Measurements from ENCODE around the gene GMNN.
"Not testable (repeated sequence)": the region's sequence is repeated elsewhere in the genome, so short reads cannot be mapped to it uniquely, and the experiment has no call there.

Gene GMNN

GRCh38 chr6:24774696-24775519, at the start of gene GMNN:
Gene GMNN, plus strand, starts transcription at chr6:24774937. Its CDS starts 2,310 bp downstream, at chr6:24777247.
- peak; percentile 84 to 86 for DNase-seq (ENCODE audit: low read depth in 2 of 2)

- DNase-seq (ENCODE audit: low read depth in 2 of 2) = not testable (repeated sequence)
Measured at GRCh38 chr6:24730653-24731052, 44.1 kb upstream of the GMNN start.

DNA sequence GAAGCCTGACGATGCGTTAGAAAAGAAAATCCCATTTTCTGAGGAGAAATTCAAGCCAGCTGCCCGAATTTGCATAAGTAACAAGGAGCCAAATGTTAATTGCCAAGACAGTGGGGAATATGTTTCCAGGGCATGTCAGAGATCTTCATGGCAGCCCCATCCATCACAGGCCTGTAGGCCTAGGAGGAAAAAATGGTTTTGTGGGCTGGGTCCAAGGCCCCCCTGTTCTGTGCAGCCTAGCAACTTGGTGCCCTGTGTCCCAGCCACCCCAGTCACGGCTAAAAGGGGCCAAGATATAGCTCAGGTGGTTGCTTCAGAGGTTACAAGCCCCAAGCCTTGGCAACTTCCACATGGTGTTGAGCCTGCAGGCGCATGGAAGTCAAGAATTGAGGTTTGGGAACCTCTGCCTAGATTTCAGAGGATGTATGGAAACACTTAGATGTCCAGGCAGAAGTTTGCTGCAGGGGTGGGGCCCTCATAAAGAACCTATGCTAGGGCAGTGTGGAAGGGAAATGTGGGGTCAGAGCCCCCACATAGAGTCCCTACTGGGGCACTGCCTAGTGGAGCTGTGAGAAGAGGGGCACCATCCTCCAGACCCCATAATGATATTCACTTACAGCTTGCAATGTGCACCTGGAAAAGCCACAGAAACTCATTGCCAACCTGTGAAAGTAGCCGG, 43.1 kb upstream of the GMNN start:
- DNase-seq (ENCODE audit: low read depth in 2 of 2) = not testable (repeated sequence)

DNA sequence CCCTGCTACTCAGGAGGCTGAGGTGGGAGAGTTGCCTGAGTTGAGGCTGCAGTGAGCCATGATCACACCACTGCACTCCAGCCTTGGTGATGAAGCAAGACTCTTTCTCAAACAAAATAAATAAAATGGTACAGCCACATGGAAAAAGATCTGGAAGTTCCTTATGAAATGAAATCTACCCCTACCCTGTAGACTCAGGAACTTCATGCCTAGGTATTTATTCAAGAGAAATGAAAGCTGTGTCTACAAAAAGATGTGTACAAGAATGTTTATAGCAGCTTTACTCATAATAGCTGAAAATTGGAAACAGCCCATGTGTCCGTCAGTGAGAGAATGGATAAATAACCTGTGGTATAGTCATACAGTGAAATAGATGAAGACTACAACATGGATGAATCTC, 40.6 kb upstream of the GMNN start:
- no peak for DNase-seq (ENCODE audit: low read depth in 2 of 2)

- DNase-seq (ENCODE audit: low read depth in 2 of 2) = not testable (repeated sequence)
Measured at GRCh38 chr6:24734710-24735109, 40.0 kb upstream of the GMNN start.

- no peak for DNase-seq (ENCODE audit: low read depth in 2 of 2)
Measured at GRCh38 chr6:24738741-24739140, 36.0 kb upstream of the GMNN start.

- no peak for DNase-seq (ENCODE audit: low read depth in 2 of 2)
Measured at GRCh38 chr6:24740861-24741260, 33.9 kb upstream of the GMNN start.

DNA sequence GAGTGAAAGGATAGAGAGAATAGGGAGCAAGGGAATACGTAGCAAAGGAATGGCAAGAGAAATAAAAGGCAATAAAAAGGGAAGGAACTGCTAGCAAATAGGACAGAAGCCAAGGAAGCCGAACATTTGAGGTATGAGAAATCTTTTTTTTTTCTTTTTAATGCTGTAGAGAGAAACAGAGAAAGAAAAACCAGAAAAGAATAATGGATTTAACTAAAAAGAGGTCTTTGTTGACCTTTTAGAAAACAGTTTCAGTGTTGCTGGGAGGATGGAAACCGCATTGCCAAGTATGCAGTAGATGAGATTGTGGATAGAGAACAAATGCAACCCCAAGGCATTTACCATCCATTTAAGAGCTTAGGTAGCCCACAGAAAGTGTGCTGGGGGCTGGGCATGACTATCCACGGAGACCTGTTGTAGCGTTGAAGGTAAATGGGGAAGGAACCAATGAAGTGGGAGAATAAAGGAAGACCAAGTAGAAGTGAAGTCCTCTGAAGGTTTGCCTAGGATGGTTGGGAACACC, 32.5 kb upstream of the GMNN start:
- no peak for DNase-seq (ENCODE audit: low read depth in 2 of 2)

DNA sequence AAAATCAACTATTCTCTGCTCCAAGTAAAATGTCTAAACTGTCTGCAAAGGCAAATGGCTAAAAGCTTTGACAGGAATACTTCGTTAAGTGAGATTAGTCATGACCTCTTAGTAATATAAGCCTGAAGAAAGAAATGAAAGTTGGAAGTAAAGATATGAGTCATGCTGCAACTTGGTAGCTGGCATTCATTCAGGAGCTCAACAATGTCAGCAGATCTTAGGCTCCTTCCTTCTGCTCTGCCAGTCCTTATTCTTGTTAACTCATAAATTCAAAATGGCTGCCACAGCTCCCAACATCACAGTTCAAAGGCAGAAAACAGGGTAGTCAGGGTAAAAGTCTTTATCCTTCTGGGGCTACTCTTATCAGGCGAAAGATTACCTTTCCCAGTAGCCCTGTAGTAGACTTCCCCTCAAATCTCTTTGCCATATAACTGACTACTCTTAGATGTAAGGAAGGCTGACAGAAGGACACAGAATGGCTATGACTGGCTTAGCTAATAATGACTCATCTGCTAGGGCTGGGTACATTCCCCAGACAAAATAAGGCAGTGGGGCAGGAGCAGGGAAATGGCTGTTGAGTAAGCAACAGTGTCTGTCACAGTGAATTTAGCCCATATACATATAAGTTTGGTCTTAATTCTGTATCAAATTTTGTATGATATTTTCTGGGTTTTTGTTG, 31.3 kb upstream of the GMNN start:
- DNase-seq (ENCODE audit: low read depth in 2 of 2) = peak; percentile 92 to 93

DNA sequence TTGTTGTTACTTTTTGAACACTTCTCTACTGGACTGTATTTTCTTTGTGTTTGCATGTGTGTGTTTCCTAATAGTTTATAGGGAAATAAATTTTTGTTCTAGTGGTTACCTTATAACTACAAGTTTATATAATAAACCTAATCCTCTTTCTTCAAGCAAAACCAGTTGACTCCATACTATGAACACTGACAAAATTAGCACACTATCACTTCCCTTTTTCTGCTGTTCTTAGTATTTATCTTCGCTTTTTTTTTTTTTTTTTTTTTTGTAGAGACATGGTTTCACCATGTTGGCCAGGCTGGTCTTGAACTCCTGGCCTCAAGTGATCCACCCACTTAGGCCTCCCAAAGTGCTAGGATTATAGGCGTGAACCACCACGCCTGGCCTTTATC, 30.8 kb upstream of the GMNN start:
- DNase-seq (ENCODE audit: low read depth in 2 of 2) = no peak

DNA sequence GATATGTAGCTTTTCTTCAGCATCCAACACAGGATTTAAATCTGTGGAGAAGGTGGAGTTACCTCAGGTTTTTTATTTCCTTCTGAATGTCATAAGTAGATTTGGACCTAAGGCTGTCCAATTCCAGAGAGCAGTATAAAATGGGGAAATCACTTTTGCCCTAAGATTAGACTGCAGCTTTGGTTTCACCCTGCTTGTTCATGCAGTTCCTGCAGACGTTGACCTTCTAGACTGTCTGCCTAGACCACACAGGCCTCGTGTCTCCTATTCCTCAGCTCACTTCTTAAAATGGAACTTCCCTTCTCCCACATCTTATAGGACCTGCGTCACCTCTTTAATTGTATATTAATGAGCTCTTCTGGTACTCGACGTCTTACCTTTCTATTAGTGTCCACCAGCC, 29.8 kb upstream of the GMNN start:
- DNase-seq (ENCODE audit: low read depth in 2 of 2) = no peak

GRCh38 chr6:24749297-24749696, 25.4 kb upstream of the GMNN start:
- no peak for DNase-seq (ENCODE audit: low read depth in 2 of 2)

- not testable (repeated sequence) for DNase-seq (ENCODE audit: low read depth in 2 of 2)
Measured at GRCh38 chr6:24750878-24751277, 23.9 kb upstream of the GMNN start.

GRCh38 chr6:24752503-24752902, 22.2 kb upstream of the GMNN start:
- no peak for DNase-seq (ENCODE audit: low read depth in 2 of 2)

- no peak for DNase-seq (ENCODE audit: low read depth in 2 of 2)
Measured at GRCh38 chr6:24752917-24753492, 21.7 kb upstream of the GMNN start.

DNA sequence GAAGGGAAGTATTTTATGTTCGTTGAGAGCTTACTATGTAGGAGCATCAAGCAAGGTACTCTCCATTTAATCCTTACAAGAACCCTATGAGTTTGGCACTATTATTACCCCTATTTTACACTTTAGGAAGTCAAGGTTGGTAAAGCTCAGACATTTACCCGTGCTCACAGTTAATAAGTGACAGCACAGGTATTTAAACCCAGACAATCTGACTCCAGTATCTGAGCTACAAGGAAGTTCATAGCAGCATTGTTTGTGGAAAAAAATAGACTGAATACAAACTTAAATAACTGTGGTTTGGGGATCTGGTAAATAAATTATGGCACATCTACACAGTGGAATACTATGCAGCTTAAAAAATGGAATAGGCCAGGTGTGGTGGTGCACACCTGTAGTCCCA, 21.2 kb upstream of the GMNN start:
- DNase-seq (ENCODE audit: low read depth in 2 of 2) = no peak

GRCh38 chr6:24754378-24754777, 20.4 kb upstream of the GMNN start:
- DNase-seq (ENCODE audit: low read depth in 2 of 2) = not testable (repeated sequence)

GRCh38 chr6:24755279-24755678, 19.5 kb upstream of the GMNN start:
- DNase-seq (ENCODE audit: low read depth in 2 of 2) = no peak

DNA sequence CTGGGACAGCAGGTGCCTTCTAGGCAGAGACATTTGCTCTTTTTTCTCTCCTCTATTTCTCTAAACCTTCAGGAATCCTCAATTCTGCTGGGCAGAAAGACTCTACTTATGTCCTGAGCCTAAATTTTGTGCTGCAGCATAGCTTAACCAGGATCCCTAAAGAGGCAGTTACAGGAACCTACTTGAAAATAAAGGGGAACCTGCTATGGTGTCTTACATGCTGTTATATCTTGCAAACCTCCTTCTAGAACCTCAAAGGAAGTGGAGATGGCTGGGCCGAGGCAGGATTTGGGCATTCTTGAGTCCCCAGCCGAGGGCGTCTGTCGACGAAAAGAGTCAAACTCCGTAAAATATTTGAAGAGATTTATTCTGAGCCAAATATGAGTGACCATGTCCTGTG, 17.1 kb upstream of the GMNN start:
- DNase-seq (ENCODE audit: low read depth in 2 of 2) = no peak

GRCh38 chr6:24759718-24760117, 15.0 kb upstream of the GMNN start:
- DNase-seq (ENCODE audit: low read depth in 2 of 2) = no peak

DNA sequence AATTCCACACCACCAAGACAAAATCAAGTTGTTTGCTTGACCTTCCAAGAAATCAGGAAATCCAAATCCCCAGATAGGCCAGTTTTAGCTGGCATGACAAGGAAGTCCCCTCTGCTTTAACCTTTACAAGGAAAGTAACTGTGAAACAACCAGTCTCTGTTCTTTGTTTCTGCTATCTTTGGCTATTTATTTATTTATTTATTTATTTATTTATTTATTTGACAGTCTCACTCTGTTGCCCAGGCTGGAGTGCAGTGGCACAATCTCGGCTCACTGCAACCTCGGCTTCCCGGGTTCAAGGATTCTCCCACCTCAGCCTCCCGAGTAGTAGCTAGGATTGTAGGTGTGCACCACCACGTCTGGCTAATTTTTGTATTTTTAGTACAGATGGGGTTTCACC, 14.5 kb upstream of the GMNN start:
- DNase-seq (ENCODE audit: low read depth in 2 of 2) = no peak

- DNase-seq (ENCODE audit: low read depth in 2 of 2) = no peak
Measured at GRCh38 chr6:24761193-24761835, 13.4 kb upstream of the GMNN start.

Measured in fibroblast of skin of left quadriceps (primary cell).